Ovary (tissue), 9 donors: ENCODE data around the gene MRM2. TPM values are rescaled to one million over a fixed set of nuclear protein-coding genes. Genes with fewer than 3 reads are reported as not detected.

Experiments used
- DNase-seq, 5 donors: peaks; one replicate each; pipeline ENCODE4 v3.0.0-alpha.2; 2019 to 2020
- H3K27ac ChIP-seq, 2 donors: fragments of 200-600 bp; one replicate each; pipeline versions ENCODE4 v1.5.1 to v1.8.0; 2019 to 2022
- H3K27me3 ChIP-seq: fragments of 200-600 bp; one replicate; pipeline ENCODE4 v1.8.0; 2022
- H3K36me3 ChIP-seq: fragments of 200-600 bp; sonication (generic); one replicate; pipeline ENCODE4 v1.5.1; 2019
- H3K4me1 ChIP-seq: one replicate; pipeline ENCODE4 v1.8.1; 2013; ENCODE audit warnings: mild to moderate bottlenecking, moderate library complexity; ENCODE audit not compliant: insufficient read depth
- H3K4me3 ChIP-seq: fragments of 200-600 bp; sonication (generic); one replicate; pipeline ENCODE4 v1.5.1; 2017
- H3K9me3 ChIP-seq, 2 donors: fragments of 200-600 bp in 1 of 2; sonication (generic) in 1 of 2; one replicate each; pipeline versions ENCODE4 v1.5.1 to v1.8.1; 2013 to 2019; ENCODE audit warnings: mild to moderate bottlenecking in 1 of 2, moderate library complexity in 1 of 2
- CTCF ChIP-seq, 3 donors: fragments of 450-650 bp in 2 of 3; fragments of 200-600 bp in 1 of 3; IDR thresholded peaks; one replicate each; pipeline versions ENCODE4 v1.5.1 to v1.8.0; 2016 to 2022; ENCODE audit warnings: antibody characterized with exemption in 3 of 3, mild to moderate bottlenecking in 1 of 3
- EP300 ChIP-seq: sonication (generic); formaldehyde crosslinking; IDR thresholded peaks from one replicate; pipeline ENCODE4 v1.6.1; 2017; ENCODE audit warnings: antibody characterized with exemption
- POLR2A ChIP-seq: fragments of 450-650 bp; IDR thresholded peaks from one replicate; pipeline ENCODE4 v1.6.1; 2017; ENCODE audit warnings: antibody characterized with exemption, mild to moderate bottlenecking, moderate library complexity
- WGBS, 3 donors: extraction: QIAGEN DNeasy Blood & Tissue Kit in 1 of 3; methylation state at CpG; one replicate each; pipeline versions ENCODE4 v1.1.5 to v1.1.7; 2013 to 2017; 5-methylcytosine and 5-hydroxymethylcytosine counted together
- intact Hi-C, 4 donors: fragments of 100-400 bp; cut with DNase I; formaldehyde crosslinking; loops; one replicate each; pipeline versions ENCODE4 v1.11.0 to v1.15.1; 2022 to 2023
- polyA plus RNA-seq, 2 donors: library from polyadenylated mRNA; stranded (reverse); fragments of 200-250 nt in 1 of 2; fragments of 350-450 nt in 1 of 2; fragmentation: Illumina TruSeq in 1 of 2; extraction: RNeasy Lipid Tissue Mini Kit (QIAGEN cat#74804) in 1 of 2; gene quantifications; one replicate each; pipeline ENCODE4 v1.2.3, GENCODE V29; 2013 to 2014
- total RNA-seq, 7 donors: library from RNA; depleted of rRNA in 2 of 7; stranded (reverse); fragments of >200 nt in 2 of 7; fragmentation: NEBNext Ultra II Directional in 3 of 7; extraction: Animal tissue kit (Norgen Biotek cat#: 25700) in 3 of 7; gene quantifications; one replicate each; pipeline versions ENCODE4 v1.1.0 to v1.2.4, GENCODE V29; 2016 to 2023
- donor health status: DM: no; HTN: no; CAD: no; lungs with moderate emphysema.
- donor health status: DM: no; HTN: no; CAD: no.
- donor health status: Bipolar disorder and iron deficiency.
- donor health status: DM: yes; HTN: yes; CAD: no.
- donor health status: DM: no; HTN: no; CAD: no.
- donor health status: DM: yes; HTN: yes; CAD: no.

Gene MRM2
- total and polyA plus RNA-seq, 9 donors: 12.6 to 28.5 (median 21.4) TPM

GRCh38 chr7:2266911-2267310 lies 24.9 kb upstream of the MRM2 start:
- 70 to 82% (median 78%) methylated on average over 10 of the region's 10 CpGs for WGBS, 3 donors
- no peak for TF ChIP-seq POLR2A
- TF ChIP-seq EP300: no peak
- no peak for TF ChIP-seq CTCF (IDR thresholded peaks at IDR 0.05)

GRCh38 chr7:2264158-2264557 lies 22.2 kb upstream of the MRM2 start:
- DNase-seq: no peak
- 95 to 98% (median 97%) methylated on average over 23 of the region's 23 CpGs for WGBS, 3 donors
- TF ChIP-seq EP300 (no peak), POLR2A (no peak)
- Histone ChIP-seq H3K9me3 (no peaks in the 10 kb centered on the region), H3K36me3 (no peaks in the 10 kb centered on the region), H3K27ac (no peak overlapping the region), H3K4me3 (no peak overlapping the region), H3K4me1 (no peaks in the 10 kb centered on the region), H3K27me3 (no peaks in the 10 kb centered on the region)
- intact Hi-C loops: no loop called here

More at GRCh38 chr7:2266911-2267310, 24.9 kb upstream of the MRM2 start:
- Histone ChIP-seq H3K36me3 (no peaks in the 10 kb centered on the region), H3K27me3 (no peaks in the 10 kb centered on the region), H3K9me3 (no peaks in the 10 kb centered on the region), H3K4me1 (no peaks in the 10 kb centered on the region), H3K27ac (no peak overlapping the region), H3K4me3 (no peak overlapping the region)
- DNase-seq: no peak
- intact Hi-C loops: no loop called here

- Histone ChIP-seq H3K4me3 (no peak overlapping the region), H3K27me3 (no peaks in the 10 kb centered on the region), H3K27ac (no peak overlapping the region), H3K36me3 (no peaks in the 10 kb centered on the region), H3K4me1 (no peaks in the 10 kb centered on the region), H3K9me3 (no peaks in the 10 kb centered on the region)
- no peak for TF ChIP-seq EP300
- TF ChIP-seq POLR2A: no peak
- no peak for TF ChIP-seq CTCF (IDR thresholded peaks at IDR 0.05)
- intact Hi-C loops: no loop called here
- no peak for DNase-seq
- 86 to 90% (median 90%) methylated on average over 18 of the region's 18 CpGs for WGBS, 3 donors
Observed at GRCh38 chr7:2263176-2263575, 21.2 kb upstream of the MRM2 start.

GRCh38 chr7:2261611-2262010 lies 19.6 kb upstream of the MRM2 start:
- DNase-seq: no peak
- Histone ChIP-seq H3K27me3 (no peaks in the 10 kb centered on the region), H3K27ac (no peak overlapping the region), H3K36me3 (no peaks in the 10 kb centered on the region), H3K9me3 (no peaks in the 10 kb centered on the region), H3K4me3 (no peak overlapping the region), H3K4me1 (no peaks in the 10 kb centered on the region)
- WGBS, 3 donors: 87 to 92% (median 92%) methylated on average over 14 of the region's 14 CpGs
- TF ChIP-seq EP300 (no peak), CTCF (IDR thresholded peaks at IDR 0.05) (no peak), POLR2A (no peak)
- intact Hi-C loops: no loop called here

GRCh38 chr7:2260820-2261219 lies 18.8 kb upstream of the MRM2 start:
- Histone ChIP-seq H3K4me1 (no peaks in the 10 kb centered on the region), H3K27me3 (no peaks in the 10 kb centered on the region), H3K4me3 (no peak overlapping the region), H3K27ac (no peak overlapping the region), H3K9me3 (no peaks in the 10 kb centered on the region), H3K36me3 (no peaks in the 10 kb centered on the region)
- intact Hi-C loops: no loop called here
- DNase-seq: no peak
- 63 to 74% (median 72%) methylated on average over 5 of the region's 5 CpGs for WGBS, 3 donors
- TF ChIP-seq POLR2A (no peak), EP300 (no peak), CTCF (IDR thresholded peaks at IDR 0.05) (no peak)
